GM21786 (cell line): ENCODE measurements around the gene NDFIP2.

Source experiments
- ATAC-seq: cut with Tn5 transposase; IDR thresholded peaks from one replicate; pipeline ENCODE4 v1.9.1; 2021; ENCODE audit not compliant: unreplicated experiment

NDFIP2 gene

GRCh38 chr13:79492918-79493594 lies 12.1 kb downstream of the NDFIP2 start:
- ATAC-seq: no peak

- ATAC-seq: no peak
Measured at GRCh38 chr13:79496188-79496587, 15.2 kb downstream of the NDFIP2 start.

- no peak for ATAC-seq
Measured at GRCh38 chr13:79497064-79497463, 16.1 kb downstream of the NDFIP2 start.

GRCh38 chr13:79497852-79498251 lies 16.9 kb downstream of the NDFIP2 start:
- ATAC-seq: no peak

GRCh38 chr13:79500829-79501228 lies 19.9 kb downstream of the NDFIP2 start:
- no peak for ATAC-seq

GRCh38 chr13:79501538-79502232 lies 20.7 kb downstream of the NDFIP2 start:
- no peak for ATAC-seq

- no peak for ATAC-seq
Measured at GRCh38 chr13:79502859-79503468, 22.0 kb downstream of the NDFIP2 start.

- no peak for ATAC-seq
Measured at GRCh38 chr13:79503473-79504017, 22.6 kb downstream of the NDFIP2 start.

GRCh38 chr13:79508224-79508961 lies 27.4 kb downstream of the NDFIP2 start:
- no peak for ATAC-seq

- ATAC-seq: no peak
Measured at GRCh38 chr13:79511611-79512010, 30.7 kb downstream of the NDFIP2 start.

GRCh38 chr13:79512950-79513349 lies 32.0 kb downstream of the NDFIP2 start:
- no peak for ATAC-seq

- ATAC-seq: no peak
Measured at GRCh38 chr13:79516595-79516994, 35.6 kb downstream of the NDFIP2 start.

GRCh38 chr13:79519255-79519654 lies 38.3 kb downstream of the NDFIP2 start:
- ATAC-seq: no peak

GRCh38 chr13:79522583-79522982 lies 41.6 kb downstream of the NDFIP2 start:
- ATAC-seq: peak; percentile 96

GRCh38 chr13:79525064-79525857 lies 44.3 kb downstream of the NDFIP2 start:
- no peak for ATAC-seq

- ATAC-seq: no peak
Measured at GRCh38 chr13:79527698-79528097, 46.7 kb downstream of the NDFIP2 start.

- no peak for ATAC-seq
Measured at GRCh38 chr13:79528356-79528755, 47.4 kb downstream of the NDFIP2 start.

GRCh38 chr13:79528759-79529191 lies 47.8 kb downstream of the NDFIP2 start:
- no peak for ATAC-seq

- ATAC-seq: no peak
Measured at GRCh38 chr13:79529817-79530216, 48.9 kb downstream of the NDFIP2 start.

- no peak for ATAC-seq
Measured at GRCh38 chr13:79530270-79530669, 49.3 kb downstream of the NDFIP2 start.
